ENCODE data around the gene ATP7B.
"Not testable (repeated sequence)": the region's sequence is repeated elsewhere in the genome, so short reads cannot be mapped to it uniquely, and the experiment has no call there.

ATP7B gene

GRCh38 chr13:52005841-52006522 is 5.3 kb downstream of the ATP7B start:
- no peak for DNase-seq

DNA sequence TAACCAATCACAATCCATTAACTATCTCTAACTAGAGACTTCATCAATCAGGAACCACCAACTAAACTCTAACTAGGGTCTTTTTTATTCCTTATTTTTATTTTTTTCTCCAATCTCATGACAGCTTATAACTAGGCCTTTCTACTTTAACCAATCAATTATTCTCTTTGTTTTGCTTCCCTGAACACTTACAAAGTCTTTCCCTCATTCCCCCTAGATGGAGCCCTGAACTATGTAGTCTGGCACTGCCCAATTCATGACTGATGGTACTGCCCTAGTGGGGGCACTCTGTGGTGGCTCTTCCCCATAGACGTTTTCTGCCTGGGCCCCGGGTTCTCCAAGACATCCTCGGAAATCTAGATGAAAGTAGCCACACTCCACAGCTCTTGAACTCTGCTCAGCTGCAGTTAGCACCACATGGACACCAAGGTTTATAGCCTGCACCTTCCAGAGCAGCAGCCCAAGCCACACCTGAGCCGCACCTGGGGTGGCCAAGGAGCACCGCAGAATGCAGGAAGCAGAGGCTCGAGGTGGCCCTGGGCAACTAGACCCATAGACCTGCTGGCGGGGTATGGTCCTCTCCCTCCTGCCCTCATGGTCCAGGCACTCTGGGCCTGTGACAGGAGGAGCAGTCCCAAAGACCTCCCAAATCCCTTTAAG is 6.6 kb downstream of the ATP7B start:
- no peak for DNase-seq

DNA sequence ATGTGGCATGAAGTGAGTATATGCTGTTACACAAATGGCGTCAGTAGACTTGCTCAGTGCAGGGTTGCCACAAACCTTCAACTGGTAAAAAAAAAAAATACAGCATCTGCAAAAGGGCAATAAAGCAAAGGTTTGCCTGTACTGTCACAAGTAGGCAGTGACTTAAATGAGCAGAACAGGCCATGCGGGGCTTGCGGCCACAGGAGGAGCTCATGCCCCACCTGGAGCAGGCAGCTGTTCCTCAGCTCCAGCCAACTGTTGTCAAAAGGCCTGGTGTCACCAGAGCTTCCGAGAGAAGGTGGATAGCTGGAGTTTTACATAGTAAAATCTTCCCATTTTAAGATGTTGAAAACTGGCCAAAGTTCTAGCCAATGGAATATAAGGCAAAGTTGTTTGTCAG is 7.7 kb downstream of the ATP7B start:
- DNase-seq, result no peak

- no peak for DNase-seq
Observed at GRCh38 chr13:52002361-52002760, 8.9 kb downstream of the ATP7B start.

- DNase-seq, result no peak
Observed at GRCh38 chr13:52001120-52001731, 10.0 kb downstream of the ATP7B start.

GRCh38 chr13:51999921-52000320 is 11.3 kb downstream of the ATP7B start:
- no peak for DNase-seq

GRCh38 chr13:51999510-51999911 is 11.7 kb downstream of the ATP7B start:
- DNase-seq, result no peak

DNA sequence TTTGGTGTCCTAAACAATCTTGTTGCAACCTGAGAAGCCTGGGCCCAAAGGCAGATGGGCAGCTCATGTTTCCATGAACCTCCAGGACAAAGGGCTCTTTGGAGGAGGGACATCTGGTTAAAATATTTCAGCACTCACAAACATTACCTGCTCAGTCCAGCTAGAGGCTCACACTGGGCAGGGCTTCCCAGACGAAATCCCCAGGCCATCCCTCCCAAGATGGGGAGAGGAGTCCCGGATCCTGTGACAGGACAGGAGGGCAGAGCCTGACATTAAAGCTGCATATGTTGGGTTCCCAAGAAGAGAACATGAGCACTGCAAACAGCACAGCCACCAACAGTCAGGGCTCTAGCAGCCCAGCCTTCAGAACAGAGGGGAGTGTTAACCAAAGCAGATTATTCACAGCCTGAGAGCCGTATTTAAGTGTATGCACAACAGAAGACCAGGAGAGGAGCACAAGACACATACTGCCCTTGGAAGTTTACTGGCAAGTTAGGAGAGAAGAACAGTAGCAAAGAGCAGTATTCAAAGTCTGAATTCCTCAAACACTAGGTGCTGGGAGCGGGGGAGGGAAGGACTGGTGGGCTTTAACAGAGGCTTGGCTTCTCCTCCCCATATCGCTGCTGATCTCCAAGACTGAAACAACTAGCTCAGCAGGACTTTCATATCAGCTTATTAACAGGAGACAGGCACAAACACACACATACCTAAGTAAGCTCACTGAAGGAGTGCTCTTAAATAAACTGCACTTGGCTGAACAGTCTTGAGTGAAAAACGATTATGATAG is 12.3 kb downstream of the ATP7B start:
- no peak for DNase-seq

DNA sequence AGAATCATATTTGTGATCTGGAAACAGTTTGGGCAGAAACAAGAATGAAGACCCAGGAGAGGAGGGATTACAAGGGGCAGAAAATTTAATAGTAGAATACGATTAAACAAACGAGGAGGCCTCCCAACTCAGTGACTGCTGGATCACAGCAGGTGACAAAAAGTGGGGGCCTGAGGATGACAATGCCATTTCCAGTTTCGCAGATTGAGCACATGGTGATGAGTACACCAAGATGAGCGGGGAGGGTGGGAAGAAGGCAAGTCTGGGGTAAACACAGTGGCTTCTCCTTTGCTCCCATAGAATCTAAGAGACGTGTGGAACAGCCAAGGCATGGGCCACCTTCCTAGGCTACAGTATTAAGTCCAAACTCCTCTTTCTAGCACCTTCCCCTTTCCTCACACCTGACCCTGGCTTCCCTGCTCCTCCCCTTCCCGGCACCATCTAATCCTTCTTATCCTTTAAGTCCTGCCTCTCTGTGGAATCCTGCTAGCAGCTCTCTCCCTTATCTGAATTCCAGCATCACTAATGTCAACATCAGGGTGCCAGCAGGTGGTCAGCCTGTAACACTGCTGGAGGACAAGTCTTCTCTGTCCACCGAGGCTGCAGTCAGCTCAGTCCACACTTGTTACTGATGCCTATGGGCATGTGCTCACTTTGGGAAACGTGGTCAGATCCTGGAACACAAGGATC is 13.5 kb downstream of the ATP7B start:
- DNase-seq, result no peak

DNA sequence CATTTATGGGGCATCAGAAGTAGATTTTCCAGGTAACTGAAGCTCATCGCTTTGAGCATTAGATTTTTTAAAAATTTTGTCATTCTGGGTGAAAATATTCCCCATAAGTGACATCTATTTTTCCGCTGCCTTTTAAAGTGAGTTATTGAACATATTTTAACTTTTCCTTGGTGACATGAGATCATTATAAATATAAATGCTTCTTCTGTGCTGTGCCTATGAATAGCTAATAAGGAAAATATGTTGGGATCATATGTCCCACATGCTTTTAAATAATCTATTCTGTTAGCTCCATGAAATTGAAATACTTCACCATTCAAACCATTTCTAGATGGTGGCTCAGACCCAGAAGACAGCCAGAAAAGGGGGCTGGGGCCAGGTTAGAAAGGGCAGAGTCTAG is 14.1 kb downstream of the ATP7B start:
- DNase-seq, result no peak

- no peak for DNase-seq
Observed at GRCh38 chr13:51996641-51997040, 14.6 kb downstream of the ATP7B start.

- DNase-seq, result no peak
Observed at GRCh38 chr13:51995677-51996551, 15.3 kb downstream of the ATP7B start.

DNA sequence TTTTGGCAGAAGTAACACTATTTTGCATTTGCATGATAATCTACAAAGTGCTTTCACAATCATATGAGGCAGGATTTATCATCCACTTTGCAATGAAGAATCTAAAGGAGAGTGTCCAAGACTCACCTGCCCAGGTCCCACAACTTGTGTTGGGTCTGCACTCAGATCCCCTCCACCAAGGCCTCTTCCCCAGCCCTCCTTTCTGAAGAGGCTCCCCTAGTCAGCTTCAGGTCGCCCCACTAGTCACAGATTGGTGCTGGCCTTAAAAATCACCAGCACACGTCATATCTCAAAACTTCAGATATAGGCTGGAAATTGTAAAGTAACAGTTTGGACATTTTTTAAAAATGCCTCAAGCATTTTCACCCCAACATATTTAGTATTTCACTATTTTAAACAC is 17.5 kb downstream of the ATP7B start:
- DNase-seq, result no peak

DNA sequence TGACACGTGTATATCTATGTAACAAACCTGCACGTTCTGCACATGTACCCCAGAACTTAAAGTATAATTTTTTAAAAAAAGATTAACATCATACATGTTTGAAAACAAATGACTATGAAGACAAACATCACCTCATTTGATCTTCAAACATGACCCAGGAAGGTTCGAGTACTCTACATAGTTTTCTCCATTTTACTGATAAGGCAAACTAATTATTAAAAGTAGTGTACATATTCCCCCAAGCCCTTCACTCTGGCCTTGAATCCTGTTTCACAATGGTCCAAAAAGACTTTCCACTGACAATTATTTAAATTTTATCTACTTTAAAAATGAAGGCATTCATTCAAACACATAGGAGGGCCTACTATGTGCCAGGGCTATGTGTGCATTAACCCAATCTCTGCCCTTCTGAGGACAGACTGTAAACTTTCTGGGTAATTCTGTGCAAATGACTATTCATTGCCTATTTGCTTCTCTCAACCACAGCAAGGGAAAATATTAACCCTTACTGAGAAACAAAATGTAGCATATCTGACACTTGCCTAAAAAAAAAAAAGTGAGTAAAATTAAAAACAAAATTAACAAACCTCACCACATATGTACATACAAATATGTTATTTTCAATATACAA is 22.1 kb downstream of the ATP7B start:
- DNase-seq, result no peak

- DNase-seq, result not testable (repeated sequence)
Observed at GRCh38 chr13:51984904-51985303, 26.3 kb downstream of the ATP7B start.

- DNase-seq, result not testable (repeated sequence)
Observed at GRCh38 chr13:51983292-51983691, 28.0 kb downstream of the ATP7B start.

DNA sequence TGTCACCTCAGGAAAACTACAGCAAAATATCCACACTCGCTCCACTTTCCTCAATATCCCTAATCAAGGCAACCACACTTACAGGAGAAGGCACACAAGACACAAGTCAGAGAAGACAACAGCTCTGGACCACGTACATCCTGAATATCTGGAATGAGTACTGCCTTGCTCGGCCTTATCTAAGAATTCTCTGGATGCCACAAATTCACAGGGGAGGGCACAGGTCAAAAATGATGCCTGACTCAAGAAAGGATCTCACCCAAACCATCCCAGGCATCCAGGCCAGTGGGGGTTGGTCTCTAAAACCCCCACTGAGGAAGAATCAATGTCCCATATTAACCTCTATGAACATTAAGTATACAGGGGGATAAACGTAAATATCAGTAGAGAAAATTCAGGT is 29.9 kb downstream of the ATP7B start:
- DNase-seq, result no peak

GRCh38 chr13:51980908-51981307 is 30.3 kb downstream of the ATP7B start:
- no peak for DNase-seq

DNA sequence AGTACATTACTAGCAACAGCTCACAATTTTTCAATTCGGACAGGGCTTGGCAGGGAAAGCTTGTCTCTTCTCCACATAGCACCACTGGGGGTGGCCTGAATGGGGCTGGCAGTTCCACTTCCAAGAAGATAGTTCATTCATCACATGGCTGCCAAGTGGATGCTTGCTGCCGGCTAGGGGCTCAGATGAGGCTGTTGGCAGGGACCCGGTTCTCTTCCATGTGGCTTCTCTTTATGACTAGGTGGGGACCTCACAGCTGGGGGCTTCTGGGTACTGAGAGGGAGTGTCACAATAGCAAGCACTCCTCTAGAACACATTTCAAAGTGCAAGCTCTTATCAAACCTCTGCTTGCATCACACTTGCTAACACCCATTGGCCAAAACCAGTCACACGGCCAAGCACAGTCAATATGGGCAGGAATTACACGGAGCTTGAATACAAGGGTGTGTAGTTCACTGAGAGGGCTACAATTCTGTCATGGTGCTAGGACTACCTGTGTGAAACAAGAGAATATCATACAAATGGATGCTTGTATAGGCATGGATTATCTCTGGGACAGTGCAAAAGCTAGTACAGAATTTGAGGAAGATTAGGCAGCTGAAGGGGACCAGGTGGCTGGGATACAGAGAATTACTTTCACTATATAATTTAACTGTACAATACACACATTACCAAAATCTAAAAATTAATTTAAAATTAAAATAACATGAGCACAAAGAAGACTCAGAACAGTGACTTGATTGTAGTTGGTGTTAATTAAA is 32.3 kb downstream of the ATP7B start:
- no peak for DNase-seq

DNA sequence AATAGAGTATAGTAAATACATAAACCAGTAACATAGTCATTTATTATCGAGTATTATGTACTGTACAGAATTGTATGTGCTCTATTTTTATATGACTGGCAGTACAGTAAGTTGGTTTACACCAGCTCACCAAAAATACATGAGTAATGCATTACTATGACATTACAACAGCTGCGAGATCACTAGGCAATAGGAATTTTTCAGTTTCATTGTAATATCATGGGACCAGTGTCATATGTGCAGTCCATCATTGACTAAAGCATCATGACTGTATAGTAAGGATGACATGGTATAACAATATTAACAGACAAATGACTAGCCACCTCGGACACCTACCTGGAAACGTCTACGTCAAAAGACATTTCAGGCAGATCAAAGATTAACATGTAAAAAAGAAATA is 33.6 kb downstream of the ATP7B start:
- no peak for DNase-seq

GRCh38 chr13:51976890-51977289 is 34.4 kb downstream of the ATP7B start:
- no peak for DNase-seq

Measured in CD4-positive, alpha-beta T cell treated with Interferon gamma for 1 hour (primary cell).